Peyer's patch (tissue), 4 donors: Measurements from ENCODE around the gene TCF7L2. TPM values are rescaled to one million over a fixed set of nuclear protein-coding genes. Genes with fewer than 3 reads are reported as not detected.

ENCODE experiments used
- DNase-seq, 3 donors: peaks; one replicate each; pipeline ENCODE4 v3.0.0-alpha.2; 2017 to 2019
- H3K27ac ChIP-seq, 4 donors: fragments of 200-600 bp; sonication (generic); one replicate each; pipeline ENCODE4 v1.5.1; 2016 to 2019
- H3K27me3 ChIP-seq, 2 donors: fragments of 200-600 bp; sonication (generic); one replicate each; pipeline ENCODE4 v1.5.1; 2019
- H3K36me3 ChIP-seq, 3 donors: fragments of 200-600 bp; sonication (generic); one replicate each; pipeline ENCODE4 v1.5.1; 2016 to 2019
- H3K4me1 ChIP-seq, 4 donors: fragments of 200-600 bp; sonication (generic); one replicate each; pipeline ENCODE4 v1.5.1; 2016 to 2019
- H3K4me3 ChIP-seq, 4 donors: fragments of 200-600 bp; sonication (generic); 1 replicate in 3 of 4; 2 replicates in 1 of 4; pipeline ENCODE4 v1.5.1; 2016 to 2019; ENCODE audit warnings: mild to moderate bottlenecking in 1 of 4
- H3K9me3 ChIP-seq, 4 donors: fragments of 200-600 bp; sonication (generic); one replicate each; pipeline ENCODE4 v1.5.1; 2016 to 2019; ENCODE audit warnings: mild to moderate bottlenecking in 1 of 4
- POLR2A ChIP-seq, 2 donors: fragments of 450-650 bp; IDR thresholded peaks; one replicate each; pipeline ENCODE4 v1.5.1; 2017; ENCODE audit warnings: antibody characterized with exemption in 2 of 2, mild to moderate bottlenecking in 2 of 2, moderate library complexity in 2 of 2
- total RNA-seq, 4 donors: library from RNA; depleted of rRNA; stranded (reverse); fragments of >200 nt; gene quantifications; one replicate each; pipeline ENCODE4 v1.1.0, GENCODE V29; 2016
- TF ChIP-seq, protein P1 (sequence below), 6 experiments: fragments of 450-650 bp in 4 of 6; fragments of 200-600 bp in 2 of 6; sonication (generic) in 1 of 6; IDR thresholded peaks; one replicate each; pipeline ENCODE4 v1.5.1; 2017 to 2019; ENCODE audit warnings: antibody characterized with exemption in 6 of 6, mild to moderate bottlenecking in 3 of 6, moderate library complexity in 1 of 6

TCF7L2 gene
- total RNA-seq, 4 donors from 2014 or later: 72.3 to 148 (median 93.0) TPM

DNA sequence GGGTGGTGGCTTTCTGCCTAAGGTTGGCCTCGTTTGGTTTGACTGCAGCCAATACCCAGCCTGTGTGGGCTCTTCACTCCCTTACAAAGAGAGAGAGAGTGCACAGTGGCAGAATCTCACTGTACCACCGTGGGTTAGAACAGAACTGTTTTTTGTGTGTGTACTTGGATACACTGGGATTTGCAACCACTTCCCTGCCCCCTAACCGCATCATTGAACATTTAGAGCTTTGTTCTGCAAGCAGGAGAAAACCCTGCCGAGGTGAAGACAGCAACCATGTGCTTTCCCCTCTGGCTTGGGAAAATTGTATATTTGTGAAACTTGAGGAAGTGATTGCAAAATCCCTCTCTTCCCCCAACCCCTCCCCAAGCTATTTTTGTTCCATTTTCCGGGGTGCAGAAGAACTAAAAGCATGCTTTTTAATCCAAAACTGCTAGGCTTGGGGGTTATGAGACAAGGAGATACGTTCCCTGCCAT lies 201.2 kb downstream of the TCF7L2 start:
- H3K36me3 ChIP-seq: peaks cover 0 to 78% (median 0%) of the 10 kb centered on the region in 3 donors

DNA sequence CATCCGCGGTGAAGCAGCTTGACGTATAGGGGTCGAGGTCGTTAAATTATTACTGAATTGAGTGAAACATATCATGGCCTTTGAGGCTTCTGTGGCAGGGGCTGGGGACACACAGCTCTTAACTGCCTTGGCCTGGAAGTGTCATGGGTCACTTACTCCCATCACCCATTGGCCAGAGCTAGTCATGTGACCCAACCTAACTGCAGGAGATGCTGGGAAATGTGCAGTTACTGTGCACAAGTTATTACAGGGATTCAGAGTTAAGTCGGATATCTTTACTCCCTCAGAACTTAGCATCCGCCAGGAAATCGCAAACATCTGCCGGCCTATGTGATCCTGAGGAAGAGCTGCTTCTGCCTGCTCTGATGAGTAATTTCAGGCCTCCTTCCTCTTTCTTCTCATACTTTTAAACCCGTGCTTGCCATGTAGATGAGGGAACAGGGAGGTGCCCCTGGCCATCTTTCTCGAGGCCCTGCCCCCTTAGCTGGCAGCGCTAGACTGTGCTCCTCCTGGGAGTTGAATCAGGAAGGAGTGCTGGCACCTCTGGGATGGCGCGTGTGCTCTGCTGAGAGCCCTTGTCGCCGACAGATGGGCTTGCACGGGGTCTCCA lies 203.6 kb downstream of the TCF7L2 start:
- TF ChIP-seq POLR2A (IDR thresholded peaks at IDR 0.05): no peak
- TF ChIP-seq, protein P1, sequence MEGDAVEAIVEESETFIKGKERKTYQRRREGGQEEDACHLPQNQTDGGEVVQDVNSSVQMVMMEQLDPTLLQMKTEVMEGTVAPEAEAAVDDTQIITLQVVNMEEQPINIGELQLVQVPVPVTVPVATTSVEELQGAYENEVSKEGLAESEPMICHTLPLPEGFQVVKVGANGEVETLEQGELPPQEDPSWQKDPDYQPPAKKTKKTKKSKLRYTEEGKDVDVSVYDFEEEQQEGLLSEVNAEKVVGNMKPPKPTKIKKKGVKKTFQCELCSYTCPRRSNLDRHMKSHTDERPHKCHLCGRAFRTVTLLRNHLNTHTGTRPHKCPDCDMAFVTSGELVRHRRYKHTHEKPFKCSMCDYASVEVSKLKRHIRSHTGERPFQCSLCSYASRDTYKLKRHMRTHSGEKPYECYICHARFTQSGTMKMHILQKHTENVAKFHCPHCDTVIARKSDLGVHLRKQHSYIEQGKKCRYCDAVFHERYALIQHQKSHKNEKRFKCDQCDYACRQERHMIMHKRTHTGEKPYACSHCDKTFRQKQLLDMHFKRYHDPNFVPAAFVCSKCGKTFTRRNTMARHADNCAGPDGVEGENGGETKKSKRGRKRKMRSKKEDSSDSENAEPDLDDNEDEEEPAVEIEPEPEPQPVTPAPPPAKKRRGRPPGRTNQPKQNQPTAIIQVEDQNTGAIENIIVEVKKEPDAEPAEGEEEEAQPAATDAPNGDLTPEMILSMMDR (IDR thresholded peaks at IDR 0.05): no peak
- DNase-seq: no peak
- peaks cover 0 to 81% (median 0%) of the 10 kb centered on the region in 3 donors for H3K36me3 ChIP-seq

More for the DNA sequence above, 201.2 kb downstream of the TCF7L2 start:
- H3K4me1 ChIP-seq: no peaks in the 10 kb centered on the region
- H3K9me3 ChIP-seq: no peaks in the 10 kb centered on the region
- DNase-seq: no peak
- no peaks in the 10 kb centered on the region for H3K27me3 ChIP-seq
- no peak overlapping the region for H3K27ac ChIP-seq
- TF ChIP-seq, protein P1 (IDR thresholded peaks at IDR 0.05): no peak
- TF ChIP-seq POLR2A (IDR thresholded peaks at IDR 0.05): no peak
- H3K4me3 ChIP-seq: no peak overlapping the region

DNA sequence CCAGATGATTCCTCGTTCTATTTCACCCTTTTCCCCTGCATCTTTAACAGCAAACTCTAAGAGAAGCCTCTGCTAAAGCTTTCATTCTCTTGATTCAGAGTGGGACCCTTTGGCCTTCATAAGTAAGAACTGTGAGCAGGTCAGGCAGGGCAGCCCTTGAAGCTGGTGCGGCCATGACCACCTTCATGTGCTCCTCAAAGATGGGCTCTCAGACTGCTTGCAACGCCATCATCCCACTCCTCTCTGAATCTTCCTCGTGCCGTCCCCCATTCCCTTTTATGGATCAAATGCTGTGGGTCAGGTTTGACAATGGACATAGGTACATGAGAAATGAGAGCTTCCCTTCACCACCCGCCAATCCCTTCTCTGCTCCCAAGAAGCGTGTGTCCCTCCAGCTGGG lies 207.4 kb downstream of the TCF7L2 start:
- DNase-seq: no peak
- no peak overlapping the region for H3K4me3 ChIP-seq
- H3K36me3 ChIP-seq: peaks cover 0 to 92% (median 0%) of the 10 kb centered on the region in 3 donors
- TF ChIP-seq, protein P1 (IDR thresholded peaks at IDR 0.05): no peak
- no peak for TF ChIP-seq POLR2A (IDR thresholded peaks at IDR 0.05)
- no peaks in the 10 kb centered on the region for H3K9me3 ChIP-seq
- H3K4me1 ChIP-seq: no peaks in the 10 kb centered on the region
- H3K27ac ChIP-seq: no peak overlapping the region
- H3K27me3 ChIP-seq: no peaks in the 10 kb centered on the region

More for the DNA sequence above, 203.6 kb downstream of the TCF7L2 start:
- Histone ChIP-seq H3K27ac (no peak overlapping the region), H3K9me3 (no peaks in the 10 kb centered on the region), H3K27me3 (no peaks in the 10 kb centered on the region), H3K4me1 (no peaks in the 10 kb centered on the region), H3K4me3 (no peak overlapping the region)

DNA sequence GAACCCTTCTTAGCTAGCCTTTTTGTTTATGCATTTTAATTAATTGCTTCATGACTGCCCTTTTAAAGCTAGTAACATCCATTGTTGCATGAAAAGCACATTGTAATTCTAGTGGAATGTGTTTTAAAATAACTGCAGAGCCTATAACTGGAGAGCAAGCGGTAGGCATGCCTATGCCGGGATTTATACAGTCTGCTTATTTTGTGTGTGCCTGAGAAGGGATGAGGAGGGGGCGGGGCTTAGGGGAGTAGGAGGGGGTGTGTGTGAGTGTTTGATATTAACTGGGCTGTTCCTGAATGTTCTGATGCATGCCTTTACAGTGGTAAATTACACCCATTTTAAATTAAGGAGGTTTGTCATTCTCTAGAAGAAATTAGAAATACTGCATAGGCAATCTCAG lies 208.1 kb downstream of the TCF7L2 start:
- Histone ChIP-seq H3K4me3 (no peak overlapping the region), H3K27me3 (no peaks in the 10 kb centered on the region), H3K4me1 (no peaks in the 10 kb centered on the region), H3K9me3 (no peaks in the 10 kb centered on the region), H3K36me3 (peaks cover 0 to 86% (median 0%) of the 10 kb centered on the region in 3 donors), H3K27ac (no peak overlapping the region)
- TF ChIP-seq, protein P1 (IDR thresholded peaks at IDR 0.05): no peak
- TF ChIP-seq POLR2A (IDR thresholded peaks at IDR 0.05): no peak
- DNase-seq: no peak

DNA sequence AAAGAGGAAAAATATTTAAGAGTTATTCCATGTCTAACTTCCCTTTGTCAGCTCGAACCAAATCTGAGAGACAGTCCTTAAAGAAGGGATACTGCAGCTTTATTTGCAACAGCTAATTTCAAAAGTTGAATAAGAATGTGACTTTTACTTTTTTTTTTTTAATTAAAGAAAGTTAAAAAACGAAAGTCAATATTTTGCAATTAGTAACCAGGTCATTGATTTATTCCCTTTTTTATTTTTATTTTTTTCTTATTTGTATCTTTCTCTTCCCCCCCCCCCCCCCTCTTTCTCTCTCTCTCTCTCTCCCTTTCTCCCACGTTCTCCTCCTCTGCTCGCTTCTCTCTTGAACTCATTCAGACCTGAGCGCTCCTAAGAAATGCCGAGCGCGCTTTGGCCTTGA lies 209.5 kb downstream of the TCF7L2 start:
- Histone ChIP-seq H3K4me3 (no peak overlapping the region), H3K4me1 (no peaks in the 10 kb centered on the region), H3K36me3 (peaks cover 0 to 72% (median 0%) of the 10 kb centered on the region in 3 donors), H3K9me3 (no peaks in the 10 kb centered on the region), H3K27ac (no peak overlapping the region), H3K27me3 (no peaks in the 10 kb centered on the region)
- DNase-seq: no peak
- TF ChIP-seq, protein P1 (IDR thresholded peaks at IDR 0.05): no peak
- no peak for TF ChIP-seq POLR2A (IDR thresholded peaks at IDR 0.05)
